NOMO-1 treated with DMSO at 0.1 percent for 48 hours (cell line): ENCODE data around the gene STOM.
A peak's percentile ranks its signal among the peaks of the same experiment; 100 is the strongest.
"Not testable (repeated sequence)": the region's sequence is repeated elsewhere in the genome, so short reads cannot be mapped to it uniquely, and the experiment has no call there.

Experiments
- DNase-seq: peaks from one replicate; lab custom pipeline; 2025; ENCODE audit not compliant: unreplicated experiment; lab: John Stamatoyannopoulos, UW

The STOM gene

DNA sequence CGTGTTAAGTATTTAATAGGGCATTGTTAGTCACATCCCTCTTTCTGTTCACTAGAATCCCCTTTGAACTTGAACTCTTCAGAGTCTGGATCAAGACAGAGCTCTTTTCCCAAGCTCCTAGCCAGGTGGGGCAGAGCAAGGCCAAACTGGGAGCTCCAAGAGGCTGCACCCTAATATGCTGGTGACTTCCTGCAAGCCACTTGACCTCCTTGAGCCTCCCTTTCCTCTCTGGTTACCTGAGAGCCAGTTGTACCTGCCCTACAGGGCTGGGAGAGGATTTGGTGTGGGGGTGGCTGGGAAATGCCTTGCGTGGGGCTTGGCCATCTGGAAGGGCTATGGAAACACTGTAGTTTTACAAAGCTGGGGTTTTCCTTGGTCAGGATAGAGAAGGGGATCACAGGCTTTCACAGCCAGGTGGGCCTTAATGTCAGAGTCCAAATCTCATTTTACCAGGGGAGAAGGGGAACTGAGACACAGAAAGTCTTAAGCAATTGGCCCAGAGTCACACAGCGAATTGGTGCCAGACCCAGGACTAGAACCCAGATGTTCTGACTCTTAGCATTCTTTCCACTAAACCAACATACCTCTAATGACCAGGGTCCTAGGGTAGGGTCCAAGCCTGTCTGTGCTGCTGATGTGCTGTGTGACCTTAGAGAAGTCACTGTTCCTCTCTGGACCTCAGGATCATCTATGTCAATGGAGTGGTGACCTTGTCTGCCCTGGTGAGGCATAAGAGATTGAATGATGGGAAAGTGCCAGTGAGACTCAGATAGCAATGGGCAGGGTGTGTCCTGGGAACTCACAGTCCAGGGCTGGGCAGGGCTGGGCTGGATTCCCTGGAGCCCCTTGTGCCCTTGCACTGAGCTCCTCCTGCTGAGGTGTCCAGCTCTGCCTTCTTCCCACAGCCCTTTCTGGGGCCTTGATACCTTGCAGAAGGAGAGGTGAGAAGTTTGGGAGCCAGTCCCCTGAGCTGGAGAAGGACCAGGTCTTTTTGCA is 66.3 kb downstream of the STOM start:
- DNase-seq = no peak

DNA sequence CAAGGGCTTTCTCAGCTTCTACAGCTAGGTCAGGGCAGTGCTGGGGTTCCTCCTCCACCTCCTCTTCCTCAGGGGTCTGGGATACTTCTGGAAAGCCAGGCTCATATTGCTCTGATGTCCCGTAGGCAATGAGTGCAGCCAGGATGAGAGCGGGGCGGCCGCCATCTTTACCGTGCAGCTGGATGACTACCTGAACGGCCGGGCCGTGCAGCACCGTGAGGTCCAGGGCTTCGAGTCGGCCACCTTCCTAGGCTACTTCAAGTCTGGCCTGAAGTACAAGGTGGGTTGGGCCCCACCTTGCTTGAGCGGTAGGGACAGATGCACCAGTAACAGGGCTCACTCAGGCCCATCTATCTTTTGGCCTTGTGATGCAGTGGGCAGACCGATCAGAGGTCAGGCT is 67.3 kb downstream of the STOM start:
- no peak for DNase-seq

DNA sequence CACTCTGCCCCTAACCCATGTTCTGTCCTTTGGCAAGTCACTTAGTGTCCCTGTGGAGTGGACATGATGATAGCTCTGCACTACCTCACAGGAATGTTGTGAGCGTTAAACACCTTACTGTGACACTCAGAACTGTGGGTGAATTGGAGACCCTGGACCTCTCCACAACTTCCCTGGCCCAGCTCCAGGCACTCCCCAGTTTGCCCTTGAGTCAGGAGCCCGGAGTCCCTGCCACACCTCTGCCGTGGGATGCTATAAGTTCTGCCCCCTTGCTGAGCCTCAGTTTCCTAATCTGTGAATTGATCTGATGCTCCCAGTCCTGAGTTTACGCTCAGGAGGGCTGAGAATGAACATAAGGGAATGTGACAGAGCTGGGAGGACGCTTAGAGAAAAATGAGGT is 67.7 kb downstream of the STOM start:
- DNase-seq = no peak

DNA sequence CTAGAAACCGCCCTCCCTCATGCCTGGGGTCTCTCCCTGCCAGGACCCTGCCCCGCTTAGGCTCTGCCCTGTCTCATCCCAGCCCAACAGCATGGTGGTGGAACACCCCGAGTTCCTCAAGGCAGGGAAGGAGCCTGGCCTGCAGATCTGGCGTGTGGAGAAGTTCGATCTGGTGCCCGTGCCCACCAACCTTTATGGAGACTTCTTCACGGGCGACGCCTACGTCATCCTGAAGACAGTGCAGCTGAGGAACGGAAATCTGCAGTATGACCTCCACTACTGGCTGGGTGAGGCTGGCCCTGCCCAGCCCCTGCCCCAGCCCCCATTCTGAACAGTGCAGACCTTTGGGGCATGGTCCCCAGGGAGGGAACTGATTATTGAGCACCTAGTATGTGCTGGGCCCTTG is 68.2 kb downstream of the STOM start:
- no peak for DNase-seq

DNA sequence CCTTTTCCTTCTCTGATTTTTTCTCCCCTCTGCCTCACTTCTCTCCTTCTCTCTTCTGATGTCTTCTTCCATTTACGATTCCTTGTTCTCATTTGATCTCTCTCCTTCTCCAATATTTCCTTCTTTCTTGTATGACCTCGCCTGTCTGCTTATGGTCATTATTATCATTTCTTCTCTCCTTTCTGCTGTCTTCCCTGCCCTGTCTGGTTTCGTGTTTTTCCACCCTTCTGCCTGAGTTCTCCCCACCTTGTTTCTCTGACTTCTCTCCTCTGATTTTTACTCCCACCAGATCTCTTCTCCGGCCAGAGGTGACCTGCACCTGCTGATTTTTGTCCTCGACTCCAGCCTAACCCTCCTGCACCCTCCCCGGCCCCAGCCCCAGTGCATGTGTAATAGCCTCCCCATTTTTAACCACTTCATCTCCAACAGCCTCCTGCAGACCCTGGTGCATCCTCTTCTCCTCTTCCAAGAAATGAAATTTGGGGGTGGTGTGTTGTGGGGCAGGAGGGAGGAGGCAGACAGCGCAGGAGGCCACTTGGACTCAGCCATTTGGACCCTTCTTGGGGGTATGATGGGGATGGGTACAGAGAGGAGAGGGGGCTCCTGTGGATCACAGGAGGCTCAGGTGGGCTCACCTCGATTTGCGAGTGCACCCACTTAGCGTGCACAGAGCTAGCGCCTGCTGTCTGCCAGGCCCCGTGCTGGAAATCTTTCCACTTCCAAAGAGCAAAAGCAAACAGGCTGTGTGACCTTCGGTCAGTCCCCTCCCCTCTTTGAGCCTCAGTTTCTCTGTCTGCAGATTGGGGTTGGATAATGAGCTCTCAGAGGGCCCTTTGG is 69.5 kb downstream of the STOM start:
- no peak for DNase-seq

DNA sequence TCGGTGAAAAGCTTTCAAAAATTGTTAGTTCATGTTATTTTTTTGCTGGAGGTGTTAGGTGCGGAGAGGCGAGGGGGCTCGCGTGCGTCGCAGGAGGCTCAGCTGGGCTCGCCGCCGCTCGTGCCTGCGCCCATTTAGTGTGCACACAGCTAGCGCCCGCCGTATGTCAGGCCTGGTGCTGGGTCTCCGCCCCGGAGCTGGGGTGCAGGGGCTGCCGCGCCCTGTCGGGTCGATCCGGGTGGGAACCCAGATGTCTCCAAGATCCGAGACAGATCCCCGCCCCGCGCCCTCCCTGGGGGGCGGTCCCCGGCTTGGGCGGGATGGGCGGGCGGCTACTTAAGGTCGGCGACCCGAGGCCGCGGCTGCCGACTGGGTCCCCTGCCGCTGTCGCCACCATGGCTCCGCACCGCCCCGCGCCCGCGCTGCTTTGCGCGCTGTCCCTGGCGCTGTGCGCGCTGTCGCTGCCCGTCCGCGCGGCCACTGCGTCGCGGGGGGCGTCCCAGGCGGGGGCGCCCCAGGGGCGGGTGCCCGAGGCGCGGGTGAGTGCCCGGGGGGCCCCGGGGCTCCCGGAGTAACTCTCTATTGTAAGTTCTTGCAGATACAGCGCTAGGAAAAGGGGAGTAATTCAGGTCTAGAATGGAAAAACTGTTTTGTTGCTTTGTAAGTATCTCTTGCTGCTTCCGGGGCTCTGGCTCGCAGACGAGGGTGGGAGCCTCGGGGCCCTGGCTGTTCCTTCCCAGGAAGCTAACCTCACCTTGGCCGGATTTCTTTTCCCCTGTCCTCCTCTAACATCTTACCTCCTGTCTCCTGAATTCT is 70.4 kb downstream of the STOM start:
- DNase-seq = no peak

DNA sequence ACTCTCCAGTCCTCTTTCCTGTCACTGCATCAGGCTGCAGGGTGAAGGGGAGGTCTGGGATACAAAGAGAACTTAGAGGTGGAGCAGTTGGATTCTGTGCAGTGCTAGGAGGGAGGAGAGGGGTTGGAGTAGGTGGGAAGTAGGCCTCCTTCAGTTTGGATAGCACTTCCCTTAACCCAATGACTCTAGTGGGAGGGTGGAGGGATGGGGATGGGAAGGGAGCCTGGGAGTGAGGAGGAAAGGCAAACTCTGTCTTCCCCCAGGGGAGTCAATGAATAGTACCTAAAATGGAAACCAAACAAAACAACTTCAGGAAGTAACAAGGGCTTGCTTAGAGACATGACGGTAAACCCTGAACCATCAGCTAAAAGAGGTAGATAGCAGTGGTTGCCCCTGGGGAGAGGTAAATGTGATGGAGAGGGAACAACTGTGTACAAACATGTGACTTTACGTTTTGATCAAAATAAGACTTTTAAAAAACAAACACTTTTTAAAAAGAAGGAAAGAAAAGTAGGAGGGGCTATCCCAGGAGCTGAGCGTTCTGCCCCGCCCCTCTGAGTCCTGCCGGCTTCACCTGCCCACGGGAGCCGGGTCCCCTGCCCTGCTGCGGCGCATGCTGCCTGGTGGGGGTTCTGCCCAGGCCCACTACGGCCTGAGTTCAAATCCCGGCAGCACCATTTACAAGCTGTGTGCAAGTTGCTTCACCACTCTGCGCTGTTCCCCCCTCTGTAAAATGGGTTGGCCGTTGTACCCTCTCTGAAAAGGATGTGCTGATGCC is 71.2 kb downstream of the STOM start:
- no peak for DNase-seq

DNA sequence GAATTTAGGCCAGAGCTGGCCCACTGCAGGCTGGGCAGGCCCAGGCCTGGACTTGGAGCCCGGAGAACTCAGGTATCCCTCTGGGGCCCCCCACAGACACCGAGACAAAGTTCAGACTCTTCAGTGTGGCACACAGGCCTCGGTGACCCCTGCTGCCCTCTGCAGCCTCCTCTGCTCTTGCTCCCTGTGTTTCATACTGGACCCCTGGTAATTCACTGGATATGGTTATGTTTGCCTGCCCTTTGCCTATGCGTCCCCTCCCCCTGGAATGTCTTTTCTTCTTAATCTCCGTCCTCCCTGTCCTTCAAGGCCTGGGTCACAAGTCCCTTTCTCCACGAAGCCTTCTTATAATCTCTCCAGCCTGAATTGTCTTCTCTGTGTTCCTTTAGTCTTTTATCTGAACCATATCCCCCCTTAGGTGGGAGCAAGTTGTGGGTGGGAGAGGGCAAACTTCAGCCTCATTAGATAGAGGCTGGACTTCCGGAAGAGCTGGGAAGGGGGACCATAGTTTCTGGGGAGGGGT is 72.0 kb downstream of the STOM start:
- no peak for DNase-seq

DNA sequence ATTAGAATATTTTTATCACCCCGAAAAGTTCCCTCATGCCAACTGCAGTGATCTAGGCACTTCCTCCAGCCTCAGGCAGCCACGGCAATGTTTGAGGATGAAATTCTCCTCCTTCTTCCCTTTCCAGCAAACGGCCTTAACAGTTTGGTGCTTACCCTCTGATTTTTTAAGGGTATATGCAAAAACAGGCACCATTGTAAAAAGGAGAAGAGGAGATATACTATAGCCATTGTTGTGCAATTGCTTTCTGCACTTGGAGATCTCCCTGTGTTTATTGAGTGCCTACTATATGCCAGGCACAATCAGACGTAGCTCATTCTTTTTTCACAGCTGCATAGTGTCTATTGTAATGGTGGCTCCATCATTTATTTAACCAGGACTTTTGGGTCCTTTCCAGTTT is 72.7 kb downstream of the STOM start:
- peak; percentile 78 for DNase-seq

DNA sequence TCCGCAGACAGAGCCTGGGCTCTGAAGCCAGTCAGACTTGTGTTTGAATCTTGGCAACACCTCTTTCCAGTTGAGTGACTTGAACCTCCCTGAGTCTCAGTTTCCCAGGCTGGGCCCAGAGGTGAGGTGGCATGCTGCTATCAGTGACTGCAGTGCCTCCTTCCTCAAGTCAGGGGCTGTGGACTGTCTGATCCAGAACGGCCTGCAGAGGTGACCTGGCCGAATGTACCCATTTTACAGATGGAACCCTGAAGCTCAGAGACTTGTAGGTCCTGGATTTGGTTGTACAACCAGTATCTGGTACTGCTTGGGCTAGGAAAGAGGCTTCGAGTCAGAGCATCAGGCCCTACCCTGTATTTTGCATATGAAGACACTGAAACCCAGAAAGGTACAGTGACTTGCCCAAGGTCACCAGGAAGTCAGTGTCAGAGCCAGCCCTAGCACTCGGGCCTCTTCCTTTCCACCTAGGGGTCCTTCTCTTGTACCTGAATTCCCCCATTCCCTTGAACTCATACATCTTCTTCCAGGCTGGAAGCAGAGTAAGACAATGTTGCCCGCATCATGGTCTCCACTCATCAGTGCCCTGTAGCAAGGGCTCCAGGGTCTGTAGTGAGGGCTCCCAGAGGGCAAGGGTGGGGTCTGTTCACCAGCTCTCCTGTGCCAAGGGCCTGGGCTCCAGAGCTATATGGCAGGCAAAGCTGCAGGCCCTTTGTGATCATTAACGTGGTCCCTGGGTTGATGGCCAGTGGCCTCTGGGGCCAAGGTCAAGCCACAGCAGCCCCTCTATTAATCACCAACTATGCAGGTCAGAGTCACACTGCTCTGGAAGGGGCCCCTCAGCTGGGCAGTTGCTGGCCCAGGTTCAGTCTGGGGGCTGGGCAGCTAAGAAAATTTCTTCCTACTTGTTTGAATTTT is 73.6 kb downstream of the STOM start:
- DNase-seq = no peak

DNA sequence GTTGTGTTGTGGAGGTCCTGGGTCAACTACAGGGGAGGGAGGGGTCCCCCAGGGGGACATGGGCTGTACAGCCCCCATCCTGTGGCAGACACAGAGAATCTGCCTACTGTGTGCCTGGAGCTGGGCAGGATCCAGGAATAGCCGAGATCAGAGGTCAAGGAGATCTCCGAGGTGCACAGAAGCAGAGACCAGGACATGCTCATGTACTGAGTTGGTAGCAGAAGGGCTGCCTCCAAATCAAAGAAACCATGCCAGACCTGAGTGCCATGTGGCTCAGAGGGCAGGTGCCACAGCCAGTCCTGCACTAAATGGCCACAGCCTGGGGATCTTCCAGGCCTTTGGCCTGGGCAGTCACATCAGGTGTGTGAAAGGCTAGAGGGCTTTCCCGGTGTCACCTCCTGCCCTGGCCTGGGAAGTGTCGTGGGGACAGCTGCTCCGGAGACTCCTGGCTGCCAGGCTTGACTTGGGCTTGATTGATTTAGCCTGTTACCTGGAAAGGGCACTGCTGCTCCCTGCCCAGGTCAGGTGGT is 74.3 kb downstream of the STOM start:
- DNase-seq = no peak

DNA sequence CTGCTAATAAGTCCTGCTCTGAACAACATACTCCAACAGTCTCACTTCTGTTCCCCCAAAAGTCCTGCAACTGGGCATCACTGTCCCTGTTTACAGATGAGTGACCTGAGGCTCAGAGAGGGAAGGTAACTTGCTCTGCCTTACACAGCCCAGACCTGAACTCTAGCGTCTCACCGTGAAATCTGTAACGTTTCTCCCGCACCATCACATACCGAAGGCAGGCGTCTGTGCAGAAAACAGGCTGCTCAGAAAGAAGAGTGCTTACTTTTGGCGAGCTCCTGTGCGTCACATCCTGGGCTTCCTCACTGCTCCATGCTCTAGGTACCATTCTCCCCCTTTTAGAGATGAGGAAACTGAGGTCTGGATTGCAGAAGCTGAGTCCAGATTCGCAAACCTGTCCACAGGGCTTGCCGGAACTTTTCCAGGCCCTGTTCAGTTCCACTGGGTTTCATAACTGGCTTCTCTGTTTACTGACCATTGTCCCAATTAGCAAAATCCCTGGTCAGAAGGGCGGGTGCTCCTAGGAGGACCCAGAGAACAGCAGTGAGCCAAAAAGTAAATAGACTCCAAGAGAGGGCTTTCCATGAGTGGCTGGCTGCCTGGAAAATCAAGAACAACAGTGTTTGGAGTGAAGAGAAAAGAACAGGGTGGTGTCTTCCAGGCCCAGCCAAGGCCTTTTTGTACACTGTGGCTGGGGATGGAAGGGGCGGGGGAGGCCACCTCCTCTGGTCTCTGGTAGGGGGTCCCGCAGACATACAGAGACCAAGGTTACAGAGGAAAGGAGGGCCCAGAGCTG is 75.0 kb downstream of the STOM start:
- no peak for DNase-seq

DNA sequence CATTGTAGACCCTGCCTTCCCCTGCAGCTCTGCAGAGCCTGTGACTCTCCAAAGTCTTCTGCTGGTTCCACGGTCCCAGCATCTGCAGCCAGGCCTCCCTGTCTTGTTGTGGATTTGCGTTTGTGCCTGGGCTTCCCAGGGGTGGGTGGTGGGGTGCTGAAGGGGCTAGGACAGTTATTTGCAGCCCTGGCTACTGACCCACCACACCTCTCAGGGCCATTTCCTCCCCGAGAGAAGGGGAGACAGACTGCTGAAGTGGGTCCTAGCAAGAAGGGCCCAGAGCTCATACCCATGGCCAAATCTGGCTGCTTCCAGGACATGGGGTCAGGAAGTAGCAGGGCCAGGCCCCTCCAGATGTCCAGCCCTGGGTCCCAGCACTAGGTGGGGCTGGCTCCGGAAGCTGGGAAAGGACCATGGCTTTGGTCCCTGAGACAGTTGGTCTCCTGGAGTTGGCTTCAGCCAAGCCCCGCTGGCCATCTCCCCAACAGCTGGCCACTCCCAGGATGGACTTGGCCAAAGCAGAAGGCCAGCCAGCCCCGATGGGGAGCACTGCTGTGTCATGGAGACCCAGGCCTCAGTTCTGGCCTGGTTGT is 75.8 kb downstream of the STOM start:
- DNase-seq = no peak

DNA sequence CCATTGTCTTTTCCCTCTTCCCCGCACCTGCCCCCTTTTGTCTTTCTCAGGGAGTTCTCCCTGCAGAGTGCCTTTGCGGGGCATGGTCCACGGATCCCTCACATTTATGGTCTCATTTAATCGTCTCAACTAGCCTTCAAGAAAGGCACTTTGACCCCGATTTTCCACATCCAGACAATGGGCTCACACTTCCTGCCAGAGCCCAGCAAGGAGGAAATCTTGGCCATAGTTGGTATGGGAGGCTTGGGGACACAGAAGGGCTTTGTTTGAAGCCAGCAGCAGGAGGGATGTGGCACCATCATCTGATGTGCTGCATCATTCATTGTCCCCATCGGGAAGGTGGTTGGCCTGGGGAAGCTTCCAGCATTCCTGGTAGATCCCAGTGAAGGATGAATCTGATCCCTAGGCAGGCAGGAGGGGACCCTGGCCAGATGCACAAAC is 77.2 kb downstream of the STOM start:
- DNase-seq = no peak

DNA sequence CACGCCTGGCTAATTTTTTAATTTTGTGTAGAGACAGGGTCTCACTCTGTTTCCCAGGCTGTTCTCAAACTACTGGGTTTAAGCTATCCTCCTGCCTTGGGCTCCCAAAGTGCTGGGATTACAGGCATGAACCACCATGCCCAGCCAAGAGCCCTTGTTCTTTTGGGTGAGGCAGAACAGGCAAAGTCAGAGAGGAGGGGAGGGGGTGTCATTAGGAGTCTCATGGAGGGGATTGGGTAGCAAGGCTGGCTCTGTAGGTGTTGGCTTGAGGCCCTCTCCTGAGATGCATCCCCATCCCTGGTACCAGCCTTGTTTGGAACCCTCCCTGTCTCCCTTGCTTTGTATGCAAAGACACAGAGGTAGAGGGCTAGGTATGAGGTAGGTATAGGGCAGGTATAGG is 78.0 kb downstream of the STOM start:
- no peak for DNase-seq

DNA sequence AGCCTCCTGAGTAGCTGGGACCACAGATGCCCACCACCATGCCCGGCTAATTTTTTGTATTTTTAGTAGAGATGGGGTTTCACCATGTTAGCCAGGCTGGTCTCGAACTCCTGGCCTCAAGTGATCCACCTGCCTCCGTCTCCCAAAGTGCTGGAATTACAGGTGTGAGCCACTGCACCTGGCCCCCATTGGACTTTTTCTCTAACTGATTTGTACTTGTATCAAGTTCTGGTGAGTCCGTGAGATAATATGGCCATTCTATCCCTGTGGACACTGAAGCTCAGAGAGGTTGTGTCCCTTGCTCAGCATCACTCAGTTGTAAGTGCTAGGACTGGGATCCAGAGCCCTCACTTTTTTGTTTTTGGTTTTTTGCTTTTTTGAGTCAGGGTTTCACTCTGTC is 78.5 kb downstream of the STOM start:
- not testable (repeated sequence) for DNase-seq

DNA sequence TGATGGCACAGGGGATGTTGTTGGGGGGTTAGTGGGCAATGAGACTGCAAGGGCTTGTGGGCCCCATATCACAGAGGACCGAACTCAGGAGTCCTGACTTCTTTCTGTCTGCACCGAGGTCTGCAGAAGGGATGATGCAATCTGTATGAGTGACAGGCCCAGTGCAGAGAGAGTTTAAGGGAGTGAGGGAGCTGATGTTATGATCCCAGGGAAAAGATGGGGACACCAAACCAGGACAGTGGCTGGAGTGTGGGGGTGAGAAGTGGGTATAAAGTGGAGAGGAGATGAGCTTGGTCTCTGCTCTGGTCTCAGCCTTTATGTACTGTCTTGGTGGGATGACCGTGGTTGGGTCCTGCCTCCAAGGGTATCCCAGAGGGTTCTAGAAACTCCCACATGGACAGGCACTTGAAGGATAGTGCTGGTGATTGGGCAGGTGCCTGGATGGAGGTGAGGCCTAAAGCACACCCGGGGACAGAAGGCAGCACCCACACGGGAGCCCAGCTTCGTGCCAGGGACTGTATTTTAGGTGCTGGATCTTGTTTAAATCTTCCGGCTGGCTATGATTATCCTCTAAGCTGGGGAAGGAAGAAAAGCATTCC is 80.2 kb downstream of the STOM start:
- no peak for DNase-seq
